Measurements from ENCODE around the gene PPP4C.

DNA sequence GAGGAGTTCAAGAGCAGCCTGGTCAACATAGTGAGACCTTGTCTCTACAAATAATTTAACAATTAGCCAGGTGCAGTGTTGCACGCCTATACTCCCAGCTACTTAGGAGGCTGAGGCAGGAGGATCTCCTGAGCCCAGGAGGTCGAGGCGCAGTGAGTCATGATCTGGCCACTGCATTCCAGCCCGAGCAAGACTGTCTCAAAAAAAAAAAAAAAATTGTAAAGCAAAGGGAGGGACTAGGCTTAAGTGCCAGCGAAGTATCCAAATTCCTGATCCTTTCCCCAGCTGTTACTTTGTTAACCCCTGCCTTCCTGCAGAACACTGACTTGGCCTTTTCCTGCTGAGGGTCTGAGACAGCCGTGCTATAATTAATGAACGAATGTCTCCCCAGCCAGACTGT is 34.9 kb downstream of the PPP4C start:
- TF ChIP-seq, protein P1, sequence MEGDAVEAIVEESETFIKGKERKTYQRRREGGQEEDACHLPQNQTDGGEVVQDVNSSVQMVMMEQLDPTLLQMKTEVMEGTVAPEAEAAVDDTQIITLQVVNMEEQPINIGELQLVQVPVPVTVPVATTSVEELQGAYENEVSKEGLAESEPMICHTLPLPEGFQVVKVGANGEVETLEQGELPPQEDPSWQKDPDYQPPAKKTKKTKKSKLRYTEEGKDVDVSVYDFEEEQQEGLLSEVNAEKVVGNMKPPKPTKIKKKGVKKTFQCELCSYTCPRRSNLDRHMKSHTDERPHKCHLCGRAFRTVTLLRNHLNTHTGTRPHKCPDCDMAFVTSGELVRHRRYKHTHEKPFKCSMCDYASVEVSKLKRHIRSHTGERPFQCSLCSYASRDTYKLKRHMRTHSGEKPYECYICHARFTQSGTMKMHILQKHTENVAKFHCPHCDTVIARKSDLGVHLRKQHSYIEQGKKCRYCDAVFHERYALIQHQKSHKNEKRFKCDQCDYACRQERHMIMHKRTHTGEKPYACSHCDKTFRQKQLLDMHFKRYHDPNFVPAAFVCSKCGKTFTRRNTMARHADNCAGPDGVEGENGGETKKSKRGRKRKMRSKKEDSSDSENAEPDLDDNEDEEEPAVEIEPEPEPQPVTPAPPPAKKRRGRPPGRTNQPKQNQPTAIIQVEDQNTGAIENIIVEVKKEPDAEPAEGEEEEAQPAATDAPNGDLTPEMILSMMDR (IDR thresholded peaks at IDR 0.05; ENCODE audit: poor library complexity, severe bottlenecking), result no peak
- TF ChIP-seq MXI1 (conservative IDR thresholded peaks at IDR 0.05; ENCODE audit: poor library complexity, severe bottlenecking), result no peak
- TF ChIP-seq RAD21 (conservative IDR thresholded peaks at IDR 0.05), result no peak
- no peak for TF ChIP-seq SMC3 (conservative IDR thresholded peaks at IDR 0.05; ENCODE audit: poor library complexity)
- no peak for TF ChIP-seq EZH2 (IDR thresholded peaks at IDR 0.05; ENCODE audit: borderline replicate concordance, insufficient read depth, low read length, poor library complexity, severe bottlenecking)
- no peak for TF ChIP-seq TAF1 (IDR thresholded peaks at IDR 0.05; ENCODE audit: low read depth)
- TF ChIP-seq EP300 (conservative IDR thresholded peaks at IDR 0.05; ENCODE audit: poor library complexity, severe bottlenecking), result no peak
- no peak for TF ChIP-seq POLR2AphosphoS5 (IDR thresholded peaks at IDR 0.05)
- TF ChIP-seq, protein P2, sequence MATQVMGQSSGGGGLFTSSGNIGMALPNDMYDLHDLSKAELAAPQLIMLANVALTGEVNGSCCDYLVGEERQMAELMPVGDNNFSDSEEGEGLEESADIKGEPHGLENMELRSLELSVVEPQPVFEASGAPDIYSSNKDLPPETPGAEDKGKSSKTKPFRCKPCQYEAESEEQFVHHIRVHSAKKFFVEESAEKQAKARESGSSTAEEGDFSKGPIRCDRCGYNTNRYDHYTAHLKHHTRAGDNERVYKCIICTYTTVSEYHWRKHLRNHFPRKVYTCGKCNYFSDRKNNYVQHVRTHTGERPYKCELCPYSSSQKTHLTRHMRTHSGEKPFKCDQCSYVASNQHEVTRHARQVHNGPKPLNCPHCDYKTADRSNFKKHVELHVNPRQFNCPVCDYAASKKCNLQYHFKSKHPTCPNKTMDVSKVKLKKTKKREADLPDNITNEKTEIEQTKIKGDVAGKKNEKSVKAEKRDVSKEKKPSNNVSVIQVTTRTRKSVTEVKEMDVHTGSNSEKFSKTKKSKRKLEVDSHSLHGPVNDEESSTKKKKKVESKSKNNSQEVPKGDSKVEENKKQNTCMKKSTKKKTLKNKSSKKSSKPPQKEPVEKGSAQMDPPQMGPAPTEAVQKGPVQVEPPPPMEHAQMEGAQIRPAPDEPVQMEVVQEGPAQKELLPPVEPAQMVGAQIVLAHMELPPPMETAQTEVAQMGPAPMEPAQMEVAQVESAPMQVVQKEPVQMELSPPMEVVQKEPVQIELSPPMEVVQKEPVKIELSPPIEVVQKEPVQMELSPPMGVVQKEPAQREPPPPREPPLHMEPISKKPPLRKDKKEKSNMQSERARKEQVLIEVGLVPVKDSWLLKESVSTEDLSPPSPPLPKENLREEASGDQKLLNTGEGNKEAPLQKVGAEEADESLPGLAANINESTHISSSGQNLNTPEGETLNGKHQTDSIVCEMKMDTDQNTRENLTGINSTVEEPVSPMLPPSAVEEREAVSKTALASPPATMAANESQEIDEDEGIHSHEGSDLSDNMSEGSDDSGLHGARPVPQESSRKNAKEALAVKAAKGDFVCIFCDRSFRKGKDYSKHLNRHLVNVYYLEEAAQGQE (IDR thresholded peaks at IDR 0.05; ENCODE audit: borderline replicate concordance), result no peak

Measured in neural cell (in vitro differentiated cells).